LNCAP (cell line): ENCODE results near the gene TCEAL8.

Experiments used
- TF ChIP-seq, protein P1 (sequence below): fragments of 450-650 bp; IDR thresholded peaks from 2 replicates; pipeline ENCODE4 v1.5.1; 2017; ENCODE audit warnings: mild to moderate bottlenecking

TCEAL8 gene, protein sequence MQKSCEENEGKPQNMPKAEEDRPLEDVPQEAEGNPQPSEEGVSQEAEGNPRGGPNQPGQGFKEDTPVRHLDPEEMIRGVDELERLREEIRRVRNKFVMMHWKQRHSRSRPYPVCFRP

DNA sequence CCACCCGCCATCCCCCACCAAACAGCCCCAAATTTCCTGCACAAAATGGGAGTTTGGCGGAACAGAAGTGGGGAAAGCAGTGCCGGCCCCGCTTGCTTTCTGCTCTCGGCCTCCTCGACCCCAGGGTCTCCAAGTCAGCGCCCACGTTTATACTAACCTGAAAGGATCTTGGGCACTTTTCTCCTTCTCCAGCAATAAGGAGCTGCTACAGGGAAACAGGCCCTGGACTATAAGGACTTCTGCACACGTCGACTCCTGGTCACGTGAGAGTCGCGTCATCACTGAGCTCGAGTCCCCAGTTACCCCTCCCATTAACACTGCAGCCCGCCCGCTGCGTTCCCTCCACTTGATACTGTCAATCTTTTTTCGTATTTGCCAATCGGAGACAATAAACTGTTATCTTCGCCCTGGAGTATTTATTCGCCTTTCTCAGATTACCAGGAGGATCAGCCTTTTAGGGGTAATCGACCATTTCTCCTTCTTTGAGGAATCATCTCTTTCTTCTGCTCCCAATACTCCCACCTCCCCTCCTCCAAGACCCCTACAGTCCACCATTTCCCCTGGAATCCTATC lies at the start of gene TCEAL8:
TCEAL8 (minus strand) TSS at position 235 of the 573 bp plus-strand sequence. CDS start 1,176 bp downstream, outside the sequence.
- TF ChIP-seq, protein P1, sequence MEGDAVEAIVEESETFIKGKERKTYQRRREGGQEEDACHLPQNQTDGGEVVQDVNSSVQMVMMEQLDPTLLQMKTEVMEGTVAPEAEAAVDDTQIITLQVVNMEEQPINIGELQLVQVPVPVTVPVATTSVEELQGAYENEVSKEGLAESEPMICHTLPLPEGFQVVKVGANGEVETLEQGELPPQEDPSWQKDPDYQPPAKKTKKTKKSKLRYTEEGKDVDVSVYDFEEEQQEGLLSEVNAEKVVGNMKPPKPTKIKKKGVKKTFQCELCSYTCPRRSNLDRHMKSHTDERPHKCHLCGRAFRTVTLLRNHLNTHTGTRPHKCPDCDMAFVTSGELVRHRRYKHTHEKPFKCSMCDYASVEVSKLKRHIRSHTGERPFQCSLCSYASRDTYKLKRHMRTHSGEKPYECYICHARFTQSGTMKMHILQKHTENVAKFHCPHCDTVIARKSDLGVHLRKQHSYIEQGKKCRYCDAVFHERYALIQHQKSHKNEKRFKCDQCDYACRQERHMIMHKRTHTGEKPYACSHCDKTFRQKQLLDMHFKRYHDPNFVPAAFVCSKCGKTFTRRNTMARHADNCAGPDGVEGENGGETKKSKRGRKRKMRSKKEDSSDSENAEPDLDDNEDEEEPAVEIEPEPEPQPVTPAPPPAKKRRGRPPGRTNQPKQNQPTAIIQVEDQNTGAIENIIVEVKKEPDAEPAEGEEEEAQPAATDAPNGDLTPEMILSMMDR: no peak

DNA sequence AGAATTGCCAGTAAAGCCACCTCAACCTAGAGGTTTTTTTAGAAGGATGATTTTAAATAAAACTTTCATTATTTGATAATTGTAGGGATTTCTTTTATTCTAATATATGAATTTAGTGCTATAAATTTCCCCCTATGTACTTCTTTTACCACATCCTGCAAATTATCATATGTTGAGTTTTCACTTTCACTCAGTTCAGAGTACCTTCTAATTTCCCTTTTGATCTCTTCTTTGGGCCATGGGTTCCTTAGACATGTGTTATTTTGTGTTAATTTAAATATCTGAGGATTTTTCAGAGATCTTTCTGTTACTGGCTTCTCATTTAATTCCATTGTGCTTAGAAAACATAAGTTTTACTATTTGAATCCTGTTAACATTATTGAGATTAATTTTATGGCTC lies 49.8 kb upstream of the TCEAL8 start:
- TF ChIP-seq, protein P1: no peak

DNA sequence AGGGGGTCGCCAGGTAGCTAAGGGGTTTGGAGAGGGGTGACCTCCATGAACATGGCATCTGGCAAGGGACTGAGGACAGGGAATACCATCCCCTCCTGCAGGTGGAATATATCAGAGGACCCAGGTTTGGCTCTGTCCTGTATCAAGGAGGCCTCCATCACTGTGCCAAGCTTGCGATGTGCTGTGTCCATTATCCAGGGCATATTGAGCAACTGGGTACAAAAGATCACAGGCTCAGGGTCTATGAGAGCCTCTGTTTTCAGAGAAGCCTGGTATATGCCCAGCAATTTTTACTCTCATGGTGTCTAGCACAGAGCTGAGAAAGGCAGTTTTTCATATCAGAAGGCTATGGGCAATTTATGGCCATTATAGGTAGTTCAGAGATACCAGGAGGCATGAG lies 38.2 kb upstream of the TCEAL8 start:
- TF ChIP-seq, protein P1: no peak

DNA sequence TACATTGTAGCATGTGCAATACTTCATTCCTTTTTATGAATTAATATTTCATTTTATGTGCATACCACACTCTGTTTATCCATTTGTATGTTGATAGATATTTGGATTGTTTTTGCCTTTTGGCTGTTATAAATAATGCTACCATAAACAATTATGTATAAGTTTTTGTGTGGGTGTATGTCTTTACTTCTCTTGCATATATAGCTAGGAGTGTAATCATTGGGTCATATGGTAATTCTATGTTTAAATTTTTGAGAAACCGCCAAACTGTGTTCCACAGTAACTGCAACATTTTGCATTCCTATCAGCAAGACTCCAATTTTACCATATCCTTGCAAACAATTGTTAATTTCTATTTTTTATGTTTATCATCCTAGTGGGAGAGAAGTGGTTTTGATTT lies 24.7 kb upstream of the TCEAL8 start:
- TF ChIP-seq, protein P1: no peak

DNA sequence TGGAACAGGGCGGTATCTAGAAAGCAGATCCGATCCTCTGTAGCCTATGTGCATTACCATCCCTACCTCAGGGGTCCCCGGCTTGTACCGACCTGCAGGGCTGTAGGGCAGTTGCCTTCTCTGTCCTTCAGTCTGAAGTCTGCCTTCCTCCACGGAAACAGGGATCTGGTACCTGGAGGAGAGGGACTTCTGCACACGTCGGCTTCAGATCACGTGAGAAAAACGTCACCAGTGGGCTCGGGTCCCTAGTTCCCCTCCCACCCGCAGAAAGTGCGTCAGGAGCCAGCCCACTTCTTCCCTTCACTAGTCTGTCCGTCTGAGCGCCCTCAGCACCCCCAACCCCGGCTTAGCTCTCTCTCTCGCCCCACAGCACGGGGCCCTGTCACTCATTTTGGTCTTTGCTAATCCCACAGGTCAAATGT lies 21.6 kb upstream of the TCEAL8 start, which contains the start of gene TCEAL5:
TCEAL5 (minus strand) TSS at position 170 of the 422 bp plus-strand sequence. CDS start 2,187 bp downstream, outside the sequence.
- TF ChIP-seq, protein P1: no peak

DNA sequence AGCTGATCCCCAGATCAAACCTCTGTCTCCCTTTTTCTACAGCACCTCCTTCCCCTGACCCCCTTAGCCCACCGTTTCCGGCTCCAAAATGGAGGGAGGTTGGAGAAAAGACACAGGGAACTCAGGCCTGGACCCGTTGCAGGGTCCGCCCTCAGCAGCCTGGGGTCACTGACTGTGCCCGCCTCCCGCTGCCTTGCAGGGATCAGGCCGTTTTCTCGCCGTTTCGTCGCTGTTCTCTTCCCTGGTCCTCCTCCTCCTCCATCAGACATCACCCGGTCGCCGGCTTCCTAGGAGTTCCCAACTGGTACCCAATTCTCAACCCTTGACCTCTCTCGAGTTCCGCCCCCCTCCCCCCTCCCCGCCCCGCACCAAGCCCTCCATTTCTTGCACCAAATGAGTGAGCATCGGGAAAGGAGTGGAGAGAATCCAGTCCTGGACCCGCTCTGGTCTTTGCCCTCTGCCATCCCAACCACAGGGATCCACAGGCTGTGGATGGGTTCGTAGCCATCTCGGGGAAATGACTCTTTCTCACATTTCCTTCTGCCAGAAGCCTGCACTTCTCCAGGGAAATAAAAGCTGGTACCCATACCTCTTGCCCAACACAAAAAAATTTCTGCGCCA lies 21.1 kb upstream of the TCEAL8 start:
- TF ChIP-seq, protein P1: no peak

DNA sequence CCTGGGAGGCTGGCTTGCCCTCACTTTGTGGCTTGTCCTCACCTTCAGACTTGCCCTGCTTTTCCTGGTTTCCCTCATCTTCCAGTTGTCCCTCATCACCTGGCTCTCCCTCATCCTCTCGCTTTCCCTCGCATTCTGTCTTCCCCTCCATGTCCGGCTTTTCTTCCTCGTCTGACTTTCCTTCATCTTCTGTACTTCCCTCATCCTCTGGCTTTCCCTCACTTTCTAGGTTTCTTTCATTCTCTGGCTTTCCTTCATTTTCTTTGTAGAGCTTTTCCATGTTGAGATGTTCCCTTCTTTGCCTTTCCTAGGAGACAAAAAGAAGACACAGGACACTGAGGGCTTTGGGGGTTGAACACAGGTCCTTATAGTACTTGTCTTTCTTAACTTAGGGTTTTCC lies 19.3 kb upstream of the TCEAL8 start:
- TF ChIP-seq, protein P1: no peak
